Gastroesophageal sphincter (tissue), 3 donors: Measurements from ENCODE around the gene GALK2.

Experiments
- EP300 ChIP-seq: sonication (generic); formaldehyde crosslinking; IDR thresholded peaks from one replicate; pipeline ENCODE4 v1.6.1; 2017; ENCODE audit warnings: antibody characterized with exemption, mild to moderate bottlenecking
- POLR2A ChIP-seq, 2 donors: fragments of 450-650 bp; IDR thresholded peaks; one replicate each; pipeline ENCODE4 v1.6.1; 2017; ENCODE audit warnings: antibody characterized with exemption in 2 of 2, mild to moderate bottlenecking in 2 of 2, moderate library complexity in 1 of 2
- POLR2AphosphoS5 ChIP-seq: sonication (generic); formaldehyde crosslinking; IDR thresholded peaks from one replicate; pipeline ENCODE4 v1.6.1; 2017; ENCODE audit warnings: antibody characterized with exemption
- TF ChIP-seq, protein P1 (sequence below), 4 experiments: fragments of 200-600 bp in 2 of 4; fragments of 450-650 bp in 2 of 4; sonication (generic) in 1 of 4; IDR thresholded peaks; one replicate each; pipeline ENCODE4 v1.5.1; 2017 to 2019; ENCODE audit warnings: antibody characterized with exemption in 4 of 4, mild to moderate bottlenecking in 2 of 4, moderate library complexity in 2 of 4

DNA sequence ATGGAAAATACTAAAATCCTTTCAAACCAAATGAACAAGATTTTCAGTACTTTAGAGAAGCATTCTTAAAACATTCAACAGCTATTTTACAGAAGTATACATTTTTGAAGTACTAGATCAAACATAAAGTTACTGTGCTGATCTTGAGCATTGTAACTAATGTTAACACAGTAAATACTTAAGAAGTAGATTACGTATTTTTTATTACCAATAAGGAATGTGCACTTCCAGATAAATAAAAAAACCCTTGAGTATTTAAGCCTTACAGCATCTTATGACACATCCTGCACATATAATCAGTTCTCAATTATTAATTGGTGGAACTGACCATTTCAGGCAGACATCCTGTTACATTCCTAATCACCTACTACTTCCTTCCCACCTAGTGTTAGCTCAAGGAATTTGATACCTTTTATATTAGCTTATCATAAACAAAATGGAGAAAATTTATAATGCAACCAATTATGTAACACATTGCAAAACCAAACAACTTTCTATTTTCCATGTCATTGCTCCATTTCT is 47.4 kb upstream of the GALK2 start:
- TF ChIP-seq POLR2A (IDR thresholded peaks at IDR 0.05), result no peak
- no peak for TF ChIP-seq EP300
- TF ChIP-seq, protein P1, sequence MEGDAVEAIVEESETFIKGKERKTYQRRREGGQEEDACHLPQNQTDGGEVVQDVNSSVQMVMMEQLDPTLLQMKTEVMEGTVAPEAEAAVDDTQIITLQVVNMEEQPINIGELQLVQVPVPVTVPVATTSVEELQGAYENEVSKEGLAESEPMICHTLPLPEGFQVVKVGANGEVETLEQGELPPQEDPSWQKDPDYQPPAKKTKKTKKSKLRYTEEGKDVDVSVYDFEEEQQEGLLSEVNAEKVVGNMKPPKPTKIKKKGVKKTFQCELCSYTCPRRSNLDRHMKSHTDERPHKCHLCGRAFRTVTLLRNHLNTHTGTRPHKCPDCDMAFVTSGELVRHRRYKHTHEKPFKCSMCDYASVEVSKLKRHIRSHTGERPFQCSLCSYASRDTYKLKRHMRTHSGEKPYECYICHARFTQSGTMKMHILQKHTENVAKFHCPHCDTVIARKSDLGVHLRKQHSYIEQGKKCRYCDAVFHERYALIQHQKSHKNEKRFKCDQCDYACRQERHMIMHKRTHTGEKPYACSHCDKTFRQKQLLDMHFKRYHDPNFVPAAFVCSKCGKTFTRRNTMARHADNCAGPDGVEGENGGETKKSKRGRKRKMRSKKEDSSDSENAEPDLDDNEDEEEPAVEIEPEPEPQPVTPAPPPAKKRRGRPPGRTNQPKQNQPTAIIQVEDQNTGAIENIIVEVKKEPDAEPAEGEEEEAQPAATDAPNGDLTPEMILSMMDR (IDR thresholded peaks at IDR 0.05), result no peak
- no peak for TF ChIP-seq POLR2AphosphoS5
